Caco-2 (cell line): ENCODE data around the gene CDKN2AIP. TPM values are rescaled to one million over a fixed set of nuclear protein-coding genes. Genes with fewer than 3 reads are reported as not detected.
A peak's percentile ranks its signal among the peaks of the same experiment; 100 is the strongest.

Experiments
- BruUV-seq: library from RNA; stranded (reverse); fragments of 400-500 nt; replicated peaks from 2 replicates; lab custom pipeline; 2021; lab: Mats Ljungman, UMichigan
- CTCF ChIA-PET: fragments of 300-600 bp; sonication (Branson Sonifier 250); formaldehyde crosslinking; loops from one replicate; lab custom pipeline; 2022; ENCODE audit warnings: antibody characterized with exemption; lab: Charles Lee
- POLR2A ChIA-PET: fragments of 300-600 bp; sonication (Branson Sonifier 250); formaldehyde crosslinking; loops from one replicate; lab custom pipeline; 2022; ENCODE audit warnings: antibody characterized with exemption; lab: Charles Lee
- DNase-seq, 2 experiments: peaks; one replicate each; pipeline versions ENCODE4 v3.0.0 to v3.0.0-alpha.2; 2020 to 2022
- H3K27me3 ChIP-seq: replicated peaks from 2 replicates; pipeline ENCODE4 v1.6.0; 2011; ENCODE audit warnings: low read length; ENCODE audit not compliant: control insufficient read depth, insufficient read depth
- H3K36me3 ChIP-seq: 2 replicates; pipeline ENCODE4 v1.5.1; 2011; ENCODE audit warnings: low read length; ENCODE audit not compliant: control insufficient read depth, insufficient read depth
- H3K4me1 ChIP-seq: fragments of 250-450 bp; sonication (Bioruptor Pico); 2 replicates; pipeline ENCODE4 v1.5.1; 2020; ENCODE audit warnings: mild to moderate bottlenecking
- H3K4me3 ChIP-seq: 2 replicates; pipeline ENCODE4 v1.5.1; 2011; ENCODE audit warnings: low read depth, mild to moderate bottlenecking, control low read depth, low read length
- H3K9me3 ChIP-seq: fragments of 250-450 bp; sonication (Bioruptor Pico); 2 replicates; pipeline ENCODE4 v1.5.1; 2020; ENCODE audit warnings: mild to moderate bottlenecking, moderate library complexity
- H3K27ac Mint-ChIP-seq: one replicate; pipeline ENCODE4 v1.8.0; 2022; ENCODE audit warnings: mixed read lengths; ENCODE audit not compliant: unreplicated experiment
- H3K27me3 Mint-ChIP-seq: one replicate; pipeline ENCODE4 v1.8.0; 2022; ENCODE audit warnings: mixed read lengths; ENCODE audit not compliant: insufficient read depth, unreplicated experiment
- H3K36me3 Mint-ChIP-seq: one replicate; pipeline ENCODE4 v1.8.0; 2022; ENCODE audit warnings: mild to moderate bottlenecking, mixed read lengths; ENCODE audit not compliant: insufficient read depth, unreplicated experiment
- H3K4me1 Mint-ChIP-seq: one replicate; pipeline ENCODE4 v1.8.0; 2022; ENCODE audit warnings: low read depth, mixed read lengths; ENCODE audit not compliant: unreplicated experiment
- H3K4me3 Mint-ChIP-seq: one replicate; pipeline ENCODE4 v1.8.0; 2022; ENCODE audit warnings: mild to moderate bottlenecking, moderate library complexity, mixed read lengths; ENCODE audit not compliant: unreplicated experiment
- H3K9me3 Mint-ChIP-seq: one replicate; pipeline ENCODE4 v1.8.0; 2022; ENCODE audit warnings: mixed read lengths; ENCODE audit not compliant: unreplicated experiment
- CTCF ChIP-seq, 2 experiments: fragments of 200-600 bp in 1 of 2; IDR thresholded peaks; 1 replicate in 1 of 2; 2 replicates in 1 of 2; pipeline versions ENCODE4 v1.5.1 to v1.8.0; 2011 to 2022; ENCODE audit warnings: antibody characterized with exemption in 1 of 2, control low read depth in 1 of 2, inconsistent platforms in 1 of 2, low read depth in 1 of 2, low read length in 1 of 2, mild to moderate bottlenecking in 1 of 2, moderate library complexity in 1 of 2; ENCODE audit not compliant: insufficient read depth in 1 of 2, severe bottlenecking in 1 of 2, unreplicated experiment in 1 of 2
- intact Hi-C: fragments of 100-400 bp; cut with micrococcal nuclease; formaldehyde crosslinking; loops from one replicate; pipeline ENCODE4 v1.10.0; 2022; ENCODE audit not compliant: unreplicated experiment
- total RNA-seq: library from RNA; stranded (reverse); gene quantifications from 2 replicates; pipeline ENCODE4 v1.2.3, GENCODE V29; 2022

Gene CDKN2AIP
- total RNA-seq, 1 experiment from 2014 or later = 17.5 TPM

DNA sequence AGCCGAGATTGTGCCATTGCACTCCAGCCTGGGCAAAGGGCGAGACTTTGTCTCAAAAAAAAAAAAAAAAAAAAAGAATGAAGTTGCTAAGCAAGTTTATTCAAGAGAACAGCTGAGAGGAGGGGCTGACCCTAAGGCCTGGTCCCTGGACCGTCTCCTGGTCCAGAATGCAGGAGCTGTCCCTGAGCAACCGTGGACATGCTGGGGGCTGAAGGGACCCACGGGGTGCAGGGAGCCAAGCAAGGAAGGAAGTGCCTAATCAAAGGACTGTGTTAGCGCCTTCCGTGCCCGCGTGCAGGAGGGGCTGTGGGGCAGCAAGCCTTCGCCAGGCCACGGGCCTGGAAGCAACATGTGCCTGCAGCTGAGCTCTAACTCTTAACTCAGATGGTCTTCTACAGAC, 39.1 kb upstream of the CDKN2AIP start:
- Mint-ChIP-seq H3K9me3 (no peaks in the 10 kb centered on the region), H3K4me1 (peaks cover 27% of the 10 kb centered on the region), H3K36me3 (peaks cover 7% of the 10 kb centered on the region), H3K27ac (no peak overlapping the region), H3K27me3 (no peaks in the 10 kb centered on the region), H3K4me3 (peak overlapping the region; percentile 28)
- Histone ChIP-seq H3K4me1 (peaks cover 16% of the 10 kb centered on the region), H3K4me3 (no peak overlapping the region), H3K9me3 (no peaks in the 10 kb centered on the region), H3K27me3 (no peaks in the 10 kb centered on the region), H3K36me3 (no peaks in the 10 kb centered on the region)
- ChIA-PET POLR2A (interaction anchor here (0.6 kb wide), 1 partner anchor 306 kb away, joined by 3 read pairs; the partner anchor contains the start of gene WWC2), CTCF (interaction anchor here (0.7 kb wide), 1 partner anchor 1430 kb away, joined by 10 read pairs; no protein-coding TSS in a partner anchor)
- no TSS peak for BruUV-seq
- DNase-seq = no peak
- TF ChIP-seq CTCF (IDR thresholded peaks at IDR 0.05; ENCODE audit: insufficient read depth in 1 of 2, low read depth in 1 of 2, low read length in 1 of 2, severe bottlenecking in 1 of 2, unreplicated experiment in 1 of 2) = no peak
- intact Hi-C loops = loop anchor here (5.0 kb wide), 5 partner anchors 43 to 468 kb away; no protein-coding TSS in a partner anchor

DNA sequence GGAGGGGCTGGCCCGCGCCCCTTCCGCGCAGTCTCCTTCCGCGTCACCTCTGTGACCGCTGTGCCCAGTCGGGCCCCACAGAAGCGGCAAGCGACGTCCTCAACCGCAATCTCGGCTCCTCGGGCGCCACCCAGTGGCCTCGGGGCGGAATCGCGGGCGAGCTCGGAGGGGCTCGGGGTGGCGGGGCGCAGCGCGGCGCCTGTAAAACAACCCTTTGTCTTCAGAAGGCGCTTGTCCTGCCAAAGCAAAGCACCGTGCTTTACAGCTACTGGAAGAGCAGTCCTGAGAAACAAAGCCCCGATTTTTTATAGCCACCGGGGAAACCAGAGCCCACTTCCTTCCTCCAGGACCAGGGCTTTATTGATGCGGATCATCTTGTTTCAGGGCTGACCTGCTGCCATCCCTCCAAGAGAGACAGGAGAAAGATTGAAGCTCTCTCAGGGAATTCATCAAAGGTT, 37.3 kb upstream of the CDKN2AIP start:
- Histone ChIP-seq H3K27me3 (no peaks in the 10 kb centered on the region), H3K9me3 (no peaks in the 10 kb centered on the region), H3K4me3 (peak overlapping the region; percentile 49), H3K36me3 (no peaks in the 10 kb centered on the region), H3K4me1 (peaks cover 21% of the 10 kb centered on the region)
- H3K27ac Mint-ChIP-seq = peak overlapping the region; percentile 89
- peak overlapping the region; percentile 75 for H3K4me3 Mint-ChIP-seq
- H3K4me1 Mint-ChIP-seq = peaks cover 29% of the 10 kb centered on the region
- H3K9me3 Mint-ChIP-seq = no peaks in the 10 kb centered on the region
- no peaks in the 10 kb centered on the region for H3K27me3 Mint-ChIP-seq
- peak; percentile 86 to 87 for TF ChIP-seq CTCF (IDR thresholded peaks at IDR 0.05; ENCODE audit: insufficient read depth in 1 of 2, low read depth in 1 of 2, low read length in 1 of 2, severe bottlenecking in 1 of 2, unreplicated experiment in 1 of 2)
- DNase-seq = peak; percentile 81 to 92
- intact Hi-C loops = loop anchor here (1.0 to 5.0 kb wide), 6 partner anchors 45 to 470 kb away; no protein-coding TSS in a partner anchor
- peaks cover 7% of the 10 kb centered on the region for H3K36me3 Mint-ChIP-seq
- POLR2A ChIA-PET = interaction anchor here (0.7 to 1.2 kb wide), 2 partner anchors 31 to 37 kb away, joined by 4 to 5 read pairs; no protein-coding TSS in a partner anchor
- no TSS peak for BruUV-seq
- CTCF ChIA-PET = interaction anchor here (0.6 to 1.3 kb wide), 5 partner anchors 30 to 470 kb away, joined by 3 to 7 read pairs (median 3); partner anchors contain the start of gene CDKN2AIP

GRCh38 chr4:183407635-183408464, 36.6 kb upstream of the CDKN2AIP start:
- H3K4me1 ChIP-seq = peaks cover 21% of the 10 kb centered on the region
- no peak for TF ChIP-seq CTCF (IDR thresholded peaks at IDR 0.05; ENCODE audit: insufficient read depth in 1 of 2, low read depth in 1 of 2, low read length in 1 of 2, severe bottlenecking in 1 of 2, unreplicated experiment in 1 of 2)
- Mint-ChIP-seq H3K4me3 (peak overlapping the region; percentile 75), H3K9me3 (no peaks in the 10 kb centered on the region), H3K4me1 (peaks cover 29% of the 10 kb centered on the region), H3K27me3 (no peaks in the 10 kb centered on the region), H3K36me3 (peaks cover 7% of the 10 kb centered on the region), H3K27ac (peak overlapping the region; percentile 89)
- DNase-seq = no peak
- no peaks in the 10 kb centered on the region for H3K27me3 ChIP-seq
- TSS peak; percentile 75 for BruUV-seq
- peak overlapping the region; percentile 49 for H3K4me3 ChIP-seq
- H3K36me3 ChIP-seq = no peaks in the 10 kb centered on the region
- ChIA-PET POLR2A (interaction anchor here (1.2 kb wide), 1 partner anchor 36 kb away, joined by 5 read pairs; no protein-coding TSS in a partner anchor), CTCF (interaction anchor here (0.6 to 1.3 kb wide), 6 partner anchors 10 to 470 kb away, joined by 3 to 7 read pairs (median 3); partner anchors contain the start of gene CDKN2AIP)
- no peaks in the 10 kb centered on the region for H3K9me3 ChIP-seq
- intact Hi-C loops = loop anchor here (1.0 to 5.0 kb wide), 6 partner anchors 46 to 471 kb away; no protein-coding TSS in a partner anchor
